Psoas muscle (tissue), 8 donors: ENCODE results near the gene HES7. TPM values are rescaled to one million over a fixed set of nuclear protein-coding genes. Genes with fewer than 3 reads are reported as not detected.
A peak's percentile ranks its signal among the peaks of the same experiment; 100 is the strongest.

Source experiments
- ATAC-seq, 4 donors: fragments of 200-7000 bp; cut with Tn5 transposase; one replicate each; pipeline ENCODE4 v1.9.1; 2020; ENCODE audit warnings: moderate library complexity in 3 of 4, mild to moderate bottlenecking in 2 of 4
- DNase-seq, 2 donors: peaks; one replicate each; pipeline ENCODE4 v3.0.0-alpha.2; 2020
- H3K27ac ChIP-seq: fragments of 200-600 bp; one replicate; pipeline ENCODE4 v1.8.0; 2022
- H3K27me3 ChIP-seq, 3 donors: fragments of 200-600 bp in 1 of 3; one replicate each; pipeline versions ENCODE4 v1.6.1 to v1.8.0; 2013 to 2022; ENCODE audit warnings: low read length in 2 of 3, mild to moderate bottlenecking in 2 of 3, moderate library complexity in 1 of 3; ENCODE audit not compliant: insufficient read depth in 3 of 3
- H3K36me3 ChIP-seq, 2 donors: fragments of 200-600 bp in 1 of 2; one replicate each; pipeline versions ENCODE4 v1.6.1 to v1.8.0; 2013 to 2022; ENCODE audit warnings: low read depth in 1 of 2, mild to moderate bottlenecking in 1 of 2, moderate library complexity in 1 of 2; ENCODE audit not compliant: insufficient read depth in 1 of 2
- H3K4me1 ChIP-seq: fragments of 200-600 bp; one replicate; pipeline ENCODE4 v1.8.0; 2022
- H3K4me3 ChIP-seq: fragments of 200-600 bp; one replicate; pipeline ENCODE4 v1.8.0; 2022; ENCODE audit warnings: mild to moderate bottlenecking
- H3K9me3 ChIP-seq: fragments of 200-600 bp; one replicate; pipeline ENCODE4 v1.8.0; 2022
- whole genome bisulfite sequencing, 3 donors: extraction: QIAGEN DNeasy Blood & Tissue Kit; methylation state at CpG; one replicate each; pipeline versions ENCODE4 v1.1.6 to v1.1.7; 2013; 5-methylcytosine and 5-hydroxymethylcytosine counted together
- intact Hi-C, 2 donors: fragments of 100-400 bp; cut with DNase I; formaldehyde crosslinking; loops; one replicate each; pipeline versions ENCODE4 v1.11.0 to v1.14.2; 2022
- polyA plus RNA-seq, 3 donors: library from polyadenylated mRNA; stranded (reverse); fragments of 200-250 nt; gene quantifications; one replicate each; pipeline ENCODE4 v1.2.3, GENCODE V29; 2013
- total RNA-seq, 4 donors: library from RNA; stranded (reverse); fragmentation: NEBNext Ultra II Directional in 2 of 4; extraction: Animal tissue kit (Norgen Biotek cat#: 25700) in 2 of 4; gene quantifications; one replicate each; pipeline versions ENCODE4 v1.2.1 to v1.2.4, GENCODE V29; 2021 to 2023
- TF ChIP-seq, protein P1 (sequence below): fragments of 200-600 bp; IDR thresholded peaks from one replicate; pipeline ENCODE4 v1.8.0; 2022; ENCODE audit warnings: antibody characterized with exemption
- donor health status: healthy with polysubstance abuse.
- donor health status: DM: no; HTN: no; CAD: no; lungs with moderate emphysema.
- donor health status: Bipolar disorder and iron deficiency.
- donor health status: healthy.
- donor health status: DM: yes; HTN: yes; CAD: no.
- donor health status: DM: no; HTN: no; CAD: no.
- donor health status: DM: no; HTN: no; CAD: no.
- donor health status: DM: yes; HTN: yes; CAD: no.

Gene HES7
- total and polyA plus RNA-seq, 7 donors: 0.10 to 0.30 TPM; not detected in 5

GRCh38 chr17:8121407-8121680 is 2.6 kb downstream of the HES7 start:
- WGBS, 3 donors: 0 to 1% (median 0%) methylated on average over 13 to 25 of the region's 25 CpGs
- peaks cover 0 to 41% (median 10%) of the 10 kb centered on the region in 3 donors for H3K27me3 ChIP-seq
- H3K36me3 ChIP-seq: no peaks in the 10 kb centered on the region
- ATAC-seq (no peak), DNase-seq (no peak)
- H3K27ac ChIP-seq: no peak overlapping the region
- peak overlapping the region; percentile 77 for H3K4me3 ChIP-seq
- H3K4me1 ChIP-seq: peaks cover 40% of the 10 kb centered on the region
- no peaks in the 10 kb centered on the region for H3K9me3 ChIP-seq
- TF ChIP-seq, protein P1, sequence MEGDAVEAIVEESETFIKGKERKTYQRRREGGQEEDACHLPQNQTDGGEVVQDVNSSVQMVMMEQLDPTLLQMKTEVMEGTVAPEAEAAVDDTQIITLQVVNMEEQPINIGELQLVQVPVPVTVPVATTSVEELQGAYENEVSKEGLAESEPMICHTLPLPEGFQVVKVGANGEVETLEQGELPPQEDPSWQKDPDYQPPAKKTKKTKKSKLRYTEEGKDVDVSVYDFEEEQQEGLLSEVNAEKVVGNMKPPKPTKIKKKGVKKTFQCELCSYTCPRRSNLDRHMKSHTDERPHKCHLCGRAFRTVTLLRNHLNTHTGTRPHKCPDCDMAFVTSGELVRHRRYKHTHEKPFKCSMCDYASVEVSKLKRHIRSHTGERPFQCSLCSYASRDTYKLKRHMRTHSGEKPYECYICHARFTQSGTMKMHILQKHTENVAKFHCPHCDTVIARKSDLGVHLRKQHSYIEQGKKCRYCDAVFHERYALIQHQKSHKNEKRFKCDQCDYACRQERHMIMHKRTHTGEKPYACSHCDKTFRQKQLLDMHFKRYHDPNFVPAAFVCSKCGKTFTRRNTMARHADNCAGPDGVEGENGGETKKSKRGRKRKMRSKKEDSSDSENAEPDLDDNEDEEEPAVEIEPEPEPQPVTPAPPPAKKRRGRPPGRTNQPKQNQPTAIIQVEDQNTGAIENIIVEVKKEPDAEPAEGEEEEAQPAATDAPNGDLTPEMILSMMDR: no peak
- intact Hi-C loops: loop anchor here in 1 of 2 donors (2.0 kb wide), 3 partner anchors 17 to 65 kb away; no protein-coding TSS in a partner anchor

GRCh38 chr17:8120520-8121406 is 3.1 kb downstream of the HES7 start:
- H3K36me3 ChIP-seq: no peaks in the 10 kb centered on the region
- DNase-seq (peak in 1 of 2 donors; percentile 80), ATAC-seq (peak; percentile 15 to 43 (median 28))
- H3K27me3 ChIP-seq: peaks cover 0 to 47% (median 10%) of the 10 kb centered on the region in 3 donors
- H3K9me3 ChIP-seq: no peaks in the 10 kb centered on the region
- peaks cover 40% of the 10 kb centered on the region for H3K4me1 ChIP-seq
- H3K4me3 ChIP-seq: peak overlapping the region; percentile 77
- peak overlapping the region; percentile 71 for H3K27ac ChIP-seq
- TF ChIP-seq, protein P1: no peak
- intact Hi-C loops: loop anchor here in 1 of 2 donors (2.0 kb wide), 3 partner anchors 18 to 66 kb away; no protein-coding TSS in a partner anchor
- WGBS, 3 donors: 1% methylated on average over 39 to 40 of the region's 40 CpGs

DNA sequence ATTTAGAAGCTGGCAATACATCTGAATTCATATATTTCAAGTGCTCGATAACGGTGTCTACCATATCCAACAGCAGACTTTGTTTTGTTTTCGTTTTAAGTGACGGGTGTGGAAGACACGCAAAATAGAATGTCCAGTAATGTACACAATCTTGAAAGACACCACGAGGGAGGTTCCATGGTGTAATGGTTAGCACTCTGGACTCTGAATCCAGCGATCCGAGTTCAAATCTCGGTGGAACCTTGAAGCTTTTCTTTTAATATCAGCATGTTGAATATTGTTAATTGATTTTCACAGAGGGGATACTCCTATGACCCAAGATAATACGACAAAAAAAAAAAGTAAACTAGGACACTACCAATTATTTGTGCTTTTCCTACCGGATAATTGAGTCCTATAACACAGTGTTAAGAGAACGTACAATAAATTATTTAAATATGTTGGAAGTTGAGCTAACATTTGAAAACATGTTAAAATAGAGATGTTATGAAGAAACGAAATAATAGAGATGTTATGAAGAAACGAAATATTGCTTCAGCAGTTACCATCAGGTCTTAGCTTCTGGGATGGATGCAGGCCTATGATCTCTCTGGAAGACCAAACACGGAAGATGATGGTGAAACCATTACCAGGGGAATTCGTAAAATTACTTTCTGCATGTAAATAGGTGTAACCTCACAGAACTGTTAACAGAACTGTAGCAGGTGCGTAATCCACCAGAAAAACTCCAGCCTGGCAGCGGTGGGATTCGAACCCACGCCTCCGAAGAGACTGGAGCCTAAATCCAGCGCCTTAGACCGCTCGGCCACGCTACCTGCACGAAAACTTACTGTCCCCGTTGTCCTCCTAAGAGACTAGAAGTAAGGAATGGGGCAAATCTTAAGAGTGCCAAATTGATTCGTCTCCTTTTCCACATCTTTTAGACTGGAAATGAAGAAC is 4.1 kb downstream of the HES7 start:
- Histone ChIP-seq H3K36me3 (no peaks in the 10 kb centered on the region), H3K4me3 (peak overlapping the region; percentile 77), H3K4me1 (peaks cover 33% of the 10 kb centered on the region), H3K27me3 (peaks cover 0 to 49% (median 14%) of the 10 kb centered on the region in 3 donors), H3K27ac (peak overlapping the region; percentile 71), H3K9me3 (no peaks in the 10 kb centered on the region)
- ATAC-seq: peak; percentile 64 to 80 (median 70)
- intact Hi-C loops: loop anchor here (1.0 to 10.0 kb wide), 6 partner anchors 19 to 175 kb away; partner anchors contain the start of gene SLC25A35 (in 1 of the 2)
- TF ChIP-seq, protein P1: no peak
- WGBS, 3 donors: 0% methylated on average over 28 of the region's 28 CpGs
- peak; percentile 75 to 88 for DNase-seq

DNA sequence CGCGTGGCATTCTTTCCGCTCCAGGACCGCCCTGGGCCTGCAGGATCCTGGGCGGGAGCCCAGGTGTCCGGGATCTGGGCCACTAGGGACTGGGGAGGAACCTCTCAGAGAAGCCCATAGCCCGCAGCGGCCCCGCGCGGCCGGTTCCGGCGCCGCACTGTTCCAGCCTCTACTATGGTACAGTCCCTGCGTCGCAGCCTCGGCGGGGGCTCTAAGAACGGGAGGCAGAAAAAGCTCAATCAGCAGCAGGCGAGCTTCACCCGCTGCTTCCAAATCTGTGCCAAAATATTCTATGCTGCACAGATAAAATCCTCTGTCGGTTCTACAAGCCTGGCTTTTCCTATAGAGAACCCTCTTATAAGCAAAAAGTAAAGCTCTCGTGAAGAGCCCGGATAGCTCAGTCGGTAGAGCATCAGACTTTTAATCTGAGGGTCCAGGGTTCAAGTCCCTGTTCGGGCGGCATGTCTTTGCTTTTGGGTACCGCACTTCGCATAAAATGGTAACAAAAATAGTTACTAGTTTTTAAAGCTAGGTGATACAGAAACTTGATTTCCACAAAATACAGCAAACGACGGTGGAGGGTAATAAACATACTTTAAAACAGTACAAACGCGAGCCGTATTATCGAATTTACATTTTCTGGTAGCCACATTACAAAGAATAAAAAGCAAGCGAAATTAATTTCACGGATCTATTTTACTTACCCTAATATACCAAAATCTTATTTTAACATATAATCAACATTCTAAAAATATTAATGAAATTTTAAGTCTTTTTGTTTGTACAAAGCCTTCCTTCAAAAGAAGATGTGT is 4.9 kb downstream of the HES7 start:
- Histone ChIP-seq H3K36me3 (no peaks in the 10 kb centered on the region), H3K9me3 (no peaks in the 10 kb centered on the region), H3K4me1 (peaks cover 24% of the 10 kb centered on the region), H3K27me3 (peaks cover 0 to 46% (median 12%) of the 10 kb centered on the region in 3 donors), H3K4me3 (peak overlapping the region; percentile 77), H3K27ac (peak overlapping the region; percentile 71)
- TF ChIP-seq, protein P1: peak; percentile 88
- intact Hi-C loops: loop anchor here (1.0 to 10.0 kb wide), 5 partner anchors 37 to 176 kb away; partner anchors contain the start of gene SLC25A35 (in 1 of the 2)
- DNase-seq: peak; percentile 90 to 94
- 0 to 1% (median 0%) methylated on average over 38 of the region's 38 CpGs for WGBS, 3 donors
- ATAC-seq: peak; percentile 78 to 82 (median 79)
